Measurements from ENCODE around the gene RSAD1. TPM values are rescaled to one million over a fixed set of nuclear protein-coding genes. Genes with fewer than 3 reads are reported as not detected.
"Not testable (repeated sequence)": the region's sequence is repeated elsewhere in the genome, so short reads cannot be mapped to it uniquely, and the experiment has no call there.

RSAD1 gene
- total RNA-seq, 2 donors from 2014 or later, result 33.7 to 44.1 TPM

DNA sequence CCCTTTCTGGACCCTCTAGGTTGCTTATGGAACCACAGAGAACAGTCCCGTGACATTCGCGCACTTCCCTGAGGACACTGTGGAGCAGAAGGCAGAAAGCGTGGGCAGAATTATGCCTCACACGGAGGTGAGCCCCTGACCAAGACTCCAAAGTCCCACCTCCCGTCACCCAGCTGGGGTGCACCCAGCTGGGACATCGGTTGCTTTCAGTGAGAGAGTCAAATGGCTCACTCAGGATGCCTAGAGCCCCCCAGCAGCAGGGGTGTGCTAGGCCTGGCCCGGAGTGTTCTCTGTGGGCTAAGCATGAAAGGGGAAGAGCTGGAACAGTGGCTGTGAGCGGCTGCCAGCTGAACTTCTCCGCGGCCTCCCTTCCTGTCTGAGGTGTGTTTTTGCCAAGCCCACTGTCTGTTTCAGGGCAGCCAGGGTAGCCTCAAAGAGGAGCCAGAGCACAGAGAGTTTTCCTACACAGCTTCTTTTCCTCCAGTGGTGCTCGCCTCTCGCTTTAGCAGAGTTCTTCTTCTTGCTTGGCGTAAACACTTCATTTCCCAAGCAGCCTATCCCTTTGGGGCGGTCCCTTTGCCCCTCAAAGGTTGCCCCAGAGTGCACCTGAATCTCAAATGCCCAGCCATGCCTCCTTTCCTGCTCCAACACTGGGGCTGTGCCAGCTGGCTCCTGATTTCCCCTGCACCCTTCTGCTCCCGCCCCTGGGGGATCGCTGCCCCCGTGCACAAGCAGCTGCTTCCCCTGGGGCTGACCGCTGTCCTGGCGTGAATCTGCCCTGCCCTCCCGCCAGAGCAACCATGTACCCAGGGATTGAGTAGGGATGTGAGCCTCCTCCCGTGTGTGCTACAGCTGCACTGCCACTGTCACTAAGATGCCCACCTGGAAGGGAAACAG lies 7.4 kb upstream of the RSAD1 start:
- intact Hi-C loops (cut with DNase I), result no loop called here
- peaks cover 10% of the 10 kb centered on the region for H3K4me1 ChIP-seq (replicated peaks)
- no peaks in the 10 kb centered on the region for H3K36me3 ChIP-seq
- no peaks in the 10 kb centered on the region for H3K9me3 ChIP-seq
- no peaks in the 10 kb centered on the region for H3K27me3 ChIP-seq (replicated peaks; ENCODE audit: insufficient read depth)
- TF ChIP-seq POLR2A (IDR thresholded peaks at IDR 0.05) (no peak), POLR2AphosphoS5 (IDR thresholded peaks at IDR 0.05) (no peak)
- TF ChIP-seq, protein P1, sequence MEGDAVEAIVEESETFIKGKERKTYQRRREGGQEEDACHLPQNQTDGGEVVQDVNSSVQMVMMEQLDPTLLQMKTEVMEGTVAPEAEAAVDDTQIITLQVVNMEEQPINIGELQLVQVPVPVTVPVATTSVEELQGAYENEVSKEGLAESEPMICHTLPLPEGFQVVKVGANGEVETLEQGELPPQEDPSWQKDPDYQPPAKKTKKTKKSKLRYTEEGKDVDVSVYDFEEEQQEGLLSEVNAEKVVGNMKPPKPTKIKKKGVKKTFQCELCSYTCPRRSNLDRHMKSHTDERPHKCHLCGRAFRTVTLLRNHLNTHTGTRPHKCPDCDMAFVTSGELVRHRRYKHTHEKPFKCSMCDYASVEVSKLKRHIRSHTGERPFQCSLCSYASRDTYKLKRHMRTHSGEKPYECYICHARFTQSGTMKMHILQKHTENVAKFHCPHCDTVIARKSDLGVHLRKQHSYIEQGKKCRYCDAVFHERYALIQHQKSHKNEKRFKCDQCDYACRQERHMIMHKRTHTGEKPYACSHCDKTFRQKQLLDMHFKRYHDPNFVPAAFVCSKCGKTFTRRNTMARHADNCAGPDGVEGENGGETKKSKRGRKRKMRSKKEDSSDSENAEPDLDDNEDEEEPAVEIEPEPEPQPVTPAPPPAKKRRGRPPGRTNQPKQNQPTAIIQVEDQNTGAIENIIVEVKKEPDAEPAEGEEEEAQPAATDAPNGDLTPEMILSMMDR (IDR thresholded peaks at IDR 0.05), result no peak
- DNase-seq (ENCODE audit: low spot score), result no peak
- no peak overlapping the region for H3K4me3 ChIP-seq
- peak overlapping the region; percentile 37 to 49 for H3K27ac ChIP-seq
- 48% methylated on average over 22 of the region's 22 CpGs for WGBS

DNA sequence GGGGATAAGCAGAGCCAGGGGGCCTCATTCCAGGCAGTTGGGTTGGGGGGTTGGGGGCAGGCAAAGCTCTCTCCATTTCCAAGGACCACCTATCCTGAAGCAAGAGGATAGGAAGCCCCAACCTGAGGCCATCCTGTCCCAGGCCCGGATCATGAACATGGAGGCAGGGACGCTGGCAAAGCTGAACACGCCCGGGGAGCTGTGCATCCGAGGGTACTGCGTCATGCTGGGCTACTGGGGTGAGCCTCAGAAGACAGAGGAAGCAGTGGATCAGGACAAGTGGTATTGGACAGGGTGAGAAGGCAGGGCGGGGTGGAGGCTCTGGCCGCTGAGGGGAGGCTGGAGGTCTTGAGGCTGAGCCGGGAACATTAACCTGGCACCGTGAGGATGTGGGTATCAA lies 6.4 kb upstream of the RSAD1 start:
- DNase-seq (ENCODE audit: low spot score), result no peak
- Histone ChIP-seq H3K4me3 (no peak overlapping the region), H3K27ac (no peak overlapping the region), H3K9me3 (no peaks in the 10 kb centered on the region), H3K4me1 (replicated peaks) (peaks cover 10% of the 10 kb centered on the region), H3K36me3 (no peaks in the 10 kb centered on the region), H3K27me3 (replicated peaks; ENCODE audit: insufficient read depth) (no peaks in the 10 kb centered on the region)
- TF ChIP-seq POLR2AphosphoS5 (IDR thresholded peaks at IDR 0.05), result no peak
- TF ChIP-seq, protein P1 (IDR thresholded peaks at IDR 0.05), result no peak
- TF ChIP-seq POLR2A (IDR thresholded peaks at IDR 0.05), result no peak
- 94% methylated on average over 10 of the region's 10 CpGs for WGBS
- intact Hi-C loops (cut with DNase I), result no loop called here

DNA sequence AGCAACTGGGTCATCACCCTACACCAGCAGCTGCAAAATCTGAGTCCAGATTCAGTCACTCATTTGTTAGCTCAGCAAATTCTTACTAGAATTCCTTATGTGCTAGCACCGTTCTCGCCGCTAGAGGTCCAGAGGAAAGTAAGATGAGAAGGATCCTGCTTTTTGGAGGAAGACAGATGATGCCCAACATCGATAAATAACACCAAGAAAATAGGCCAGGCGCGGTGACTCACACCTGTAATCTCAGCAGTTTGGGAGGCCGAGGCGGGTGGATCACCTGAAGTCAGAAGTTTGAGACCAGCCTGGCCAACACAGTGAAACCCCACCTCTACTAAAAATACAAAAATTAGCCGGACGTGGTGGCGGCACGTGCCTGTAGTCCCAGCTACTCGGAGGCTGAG lies 5.9 kb upstream of the RSAD1 start:
- H3K4me1 ChIP-seq (replicated peaks), result peaks cover 10% of the 10 kb centered on the region
- H3K36me3 ChIP-seq; H3K9me3 ChIP-seq; H3K27me3 ChIP-seq (replicated peaks; ENCODE audit: insufficient read depth); DNase-seq (ENCODE audit: low spot score); intact Hi-C loops (cut with DNase I); H3K4me3 ChIP-seq; H3K27ac ChIP-seq: not testable (repeated sequence)
- WGBS, result 94% methylated on average over 13 of the region's 13 CpGs

DNA sequence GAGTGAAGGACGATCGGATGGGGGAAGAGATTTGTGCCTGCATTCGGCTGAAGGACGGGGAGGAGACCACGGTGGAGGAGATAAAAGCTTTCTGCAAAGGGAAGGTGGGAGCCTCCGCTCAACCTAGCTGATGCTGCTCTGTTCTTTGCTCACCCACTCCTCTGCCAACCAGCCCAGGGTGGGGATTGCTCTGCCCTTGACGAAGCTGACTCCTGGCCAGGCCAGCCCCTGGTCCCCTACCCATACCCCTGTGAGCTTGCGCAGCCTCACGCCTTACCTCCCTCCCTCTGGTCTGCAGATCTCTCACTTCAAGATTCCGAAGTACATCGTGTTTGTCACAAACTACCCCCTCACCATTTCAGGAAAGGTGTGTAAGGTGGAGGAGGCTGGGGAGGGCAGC lies 4.8 kb upstream of the RSAD1 start:
- no peak overlapping the region for H3K4me3 ChIP-seq
- no peak for DNase-seq (ENCODE audit: low spot score)
- no peaks in the 10 kb centered on the region for H3K36me3 ChIP-seq
- H3K4me1 ChIP-seq (replicated peaks), result peaks cover 6% of the 10 kb centered on the region
- H3K27ac ChIP-seq, result no peak overlapping the region
- no peaks in the 10 kb centered on the region for H3K9me3 ChIP-seq
- TF ChIP-seq POLR2AphosphoS5 (IDR thresholded peaks at IDR 0.05) (no peak), POLR2A (IDR thresholded peaks at IDR 0.05) (no peak)
- TF ChIP-seq, protein P1 (IDR thresholded peaks at IDR 0.05), result no peak
- intact Hi-C loops (cut with DNase I), result no loop called here
- 96% methylated on average over 11 of the region's 11 CpGs for WGBS
- H3K27me3 ChIP-seq (replicated peaks; ENCODE audit: insufficient read depth), result no peaks in the 10 kb centered on the region

DNA sequence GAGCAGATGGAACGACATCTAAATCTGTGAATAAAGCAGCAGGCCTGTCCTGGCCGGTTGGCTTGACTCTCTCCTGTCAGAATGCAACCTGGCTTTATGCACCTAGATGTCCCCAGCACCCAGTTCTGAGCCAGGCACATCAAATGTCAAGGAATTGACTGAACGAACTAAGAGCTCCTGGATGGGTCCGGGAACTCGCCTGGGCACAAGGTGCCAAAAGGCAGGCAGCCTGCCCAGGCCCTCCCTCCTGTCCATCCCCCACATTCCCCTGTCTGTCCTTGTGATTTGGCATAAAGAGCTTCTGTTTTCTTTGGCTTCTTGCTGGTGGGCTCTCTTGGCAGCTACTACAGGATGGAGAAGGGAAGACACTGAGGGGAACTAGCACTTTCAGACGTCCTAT lies 4.1 kb upstream of the RSAD1 start:
- Histone ChIP-seq H3K4me1 (replicated peaks) (peaks cover 1% of the 10 kb centered on the region), H3K9me3 (no peaks in the 10 kb centered on the region), H3K27me3 (replicated peaks; ENCODE audit: insufficient read depth) (no peaks in the 10 kb centered on the region), H3K36me3 (no peaks in the 10 kb centered on the region), H3K27ac (no peak overlapping the region), H3K4me3 (no peak overlapping the region)
- 63% methylated on average over 6 of the region's 6 CpGs for WGBS
- no peak for DNase-seq (ENCODE audit: low spot score)
- intact Hi-C loops (cut with DNase I), result no loop called here
- TF ChIP-seq, protein P1 (IDR thresholded peaks at IDR 0.05), result no peak
- TF ChIP-seq POLR2A (IDR thresholded peaks at IDR 0.05) (no peak), POLR2AphosphoS5 (IDR thresholded peaks at IDR 0.05) (no peak)
